GM19468 (cell line): Measurements from ENCODE around the gene HAO1.
"Not testable (repeated sequence)": the region's sequence is repeated elsewhere in the genome, so short reads cannot be mapped to it uniquely, and the experiment has no call there.

Experiments used
- ATAC-seq: cut with Tn5 transposase; IDR thresholded peaks from one replicate; pipeline ENCODE4 v1.9.1; 2021; ENCODE audit warnings: mild to moderate bottlenecking, moderate library complexity, moderate number of reproducible peaks; ENCODE audit not compliant: unreplicated experiment; ENCODE audit errors: extremely low read depth

Gene HAO1

GRCh38 chr20:7940341-7940740, at the start of gene HAO1:
HAO1 (minus strand) TSS chr20:7940458; CDS start chr20:7940422, 36 bp downstream.
- no peak for ATAC-seq

GRCh38 chr20:7989379-7989778, 49.1 kb upstream of the HAO1 start:
- ATAC-seq = no peak

- ATAC-seq = no peak
These were observed 45.7 kb upstream of the HAO1 start for GRCh38 chr20:7985916-7986315.

- ATAC-seq = no peak
These were observed 43.9 kb upstream of the HAO1 start for GRCh38 chr20:7984192-7984591.

- ATAC-seq = no peak
These were observed 41.1 kb upstream of the HAO1 start for GRCh38 chr20:7981374-7981773.

- ATAC-seq = no peak
These were observed 40.2 kb upstream of the HAO1 start for GRCh38 chr20:7980332-7981046.

- ATAC-seq = no peak
These were observed 37.5 kb upstream of the HAO1 start for GRCh38 chr20:7977709-7978108.

GRCh38 chr20:7975851-7976414, 35.7 kb upstream of the HAO1 start:
- ATAC-seq = no peak

GRCh38 chr20:7974785-7975435, 34.7 kb upstream of the HAO1 start:
- no peak for ATAC-seq

- ATAC-seq = no peak
These were observed 31.4 kb upstream of the HAO1 start for GRCh38 chr20:7971536-7972280.

- no peak for ATAC-seq
These were observed 27.1 kb upstream of the HAO1 start for GRCh38 chr20:7967199-7967844.

- ATAC-seq = no peak
These were observed 25.9 kb upstream of the HAO1 start for GRCh38 chr20:7966176-7966575.

- no peak for ATAC-seq
These were observed 19.2 kb upstream of the HAO1 start for GRCh38 chr20:7959484-7959883.

- ATAC-seq = not testable (repeated sequence)
These were observed 16.3 kb upstream of the HAO1 start for GRCh38 chr20:7956561-7956960.

GRCh38 chr20:7950387-7950786, 10.1 kb upstream of the HAO1 start:
- ATAC-seq = no peak

GRCh38 chr20:7943891-7944290, 3.6 kb upstream of the HAO1 start:
- no peak for ATAC-seq

GRCh38 chr20:7939663-7940062, 595 bp downstream of the HAO1 start:
- ATAC-seq = no peak

- no peak for ATAC-seq
These were observed 2.2 kb downstream of the HAO1 start for GRCh38 chr20:7938058-7938457.

- ATAC-seq = no peak
These were observed 2.9 kb downstream of the HAO1 start for GRCh38 chr20:7937328-7937727.

- no peak for ATAC-seq
These were observed 5.2 kb downstream of the HAO1 start for GRCh38 chr20:7935027-7935551.
